Measurements from ENCODE around the gene PRR20G. TPM values are rescaled to one million over a fixed set of nuclear protein-coding genes. Genes with fewer than 3 reads are reported as not detected.

The PRR20G gene
- total and polyA plus RNA-seq, 2 of the 8 experiments (the other 6 are each of a cell fraction or from before 2014, with no cell fraction given): 0.24 TPM; not detected in 1

GRCh38 chr3:127277561-127277960, 10.3 kb downstream of the PRR20G start:
- H3K27ac ChIP-seq (ENCODE audit: low read depth, low read length): no peak overlapping the region
- H3K79me1 ChIP-seq (ENCODE audit: low read depth, low read length): no peaks in the 10 kb centered on the region
- H3K18ac ChIP-seq (ENCODE audit: extremely low read depth, low read length): no peak overlapping the region
- no peak overlapping the region for H2AFZ ChIP-seq (ENCODE audit: low read length)
- no peak overlapping the region for H4K5ac ChIP-seq (ENCODE audit: insufficient read length, low read depth, low read length)
- no peak overlapping the region for H3K4ac ChIP-seq (replicated peaks; ENCODE audit: insufficient read length, low read depth, low read length)
- TF ChIP-seq CBX8 (IDR thresholded peaks at IDR 0.05; ENCODE audit: borderline replicate concordance, low read depth, low read length) (no peak), YY1 (IDR thresholded peaks at IDR 0.05; ENCODE audit: low read depth, low read length) (no peak), ATF3 (IDR thresholded peaks at IDR 0.05; ENCODE audit: insufficient read depth, low read depth, low read length) (no peak), CHD1 (IDR thresholded peaks at IDR 0.05; ENCODE audit: low read depth, low read length) (no peak), CREB1 (IDR thresholded peaks at IDR 0.05) (no peak), JUND (IDR thresholded peaks at IDR 0.05; ENCODE audit: low read length) (no peak), SP4 (IDR thresholded peaks at IDR 0.05; ENCODE audit: low read length) (no peak), NANOG (IDR thresholded peaks at IDR 0.05; ENCODE audit: insufficient read depth, low read depth, low read length, poor library complexity, severe bottlenecking) (no peak), GTF2F1 (IDR thresholded peaks at IDR 0.05; ENCODE audit: borderline replicate concordance, low read depth, low read length) (no peak), TEAD4 (IDR thresholded peaks at IDR 0.05; ENCODE audit: low read depth, low read length) (no peak), EGR1 (IDR thresholded peaks at IDR 0.05; ENCODE audit: borderline replicate concordance, low read depth, low read length) (no peak), NRF1 (IDR thresholded peaks at IDR 0.05; ENCODE audit: low read depth, low read length) (no peak), E2F6 (IDR thresholded peaks at IDR 0.05) (no peak), CTBP2 (IDR thresholded peaks at IDR 0.05; ENCODE audit: borderline replicate concordance, insufficient read depth, insufficient read length, low read length) (no peak)
- H2BK120ac ChIP-seq (replicated peaks; ENCODE audit: low read depth, low read length): no peak overlapping the region
- no peaks in the 10 kb centered on the region for H3K27me3 ChIP-seq (replicated peaks in 1 of 4; ENCODE audit: control insufficient read depth in 3 of 4, extremely low read depth in 1 of 4, insufficient read depth in 3 of 4, low read length in 3 of 4)
- H2BK15ac ChIP-seq (ENCODE audit: low read length): no peak overlapping the region
- CTCF ChIA-PET (ENCODE audit: partially characterized antibody): interaction anchor here (1.5 kb wide), 1 partner anchor 10 kb away, joined by 5 read pairs; the partner anchor contains the start of gene PRR20G
- no peaks in the 10 kb centered on the region for H3K36me3 ChIP-seq (ENCODE audit: control insufficient read depth in 2 of 4, insufficient read depth in 4 of 4, low read length in 3 of 4)
- no peaks in the 10 kb centered on the region for H3K4me1 ChIP-seq (replicated peaks in 1 of 4; ENCODE audit: control insufficient read depth in 3 of 4, insufficient read depth in 4 of 4, low read length in 3 of 4)
- DNase-seq (ENCODE audit: low read depth in 1 of 2, low spot score in 2 of 2) (no peak), FAIRE-seq (no peak)
- no peaks in the 10 kb centered on the region for H3K23me2 ChIP-seq (ENCODE audit: low read depth, low read length)
- no peak overlapping the region for H3K4me3 ChIP-seq (ENCODE audit: extremely low read depth in 1 of 4, insufficient read depth in 2 of 4, low read depth in 3 of 4, low read length in 4 of 4)
- no peak overlapping the region for H4K91ac ChIP-seq (replicated peaks; ENCODE audit: insufficient read length, low read length)
- H4K20me1 ChIP-seq (replicated peaks in 1 of 2; ENCODE audit: control insufficient read depth in 1 of 2, insufficient read depth in 2 of 2, low read length in 2 of 2): no peaks in the 10 kb centered on the region
- no peak overlapping the region for H3K23ac ChIP-seq (ENCODE audit: insufficient read length)
- no peak overlapping the region for H3K14ac ChIP-seq (ENCODE audit: insufficient read length)
- POLR2A ChIA-PET (ENCODE audit: partially characterized antibody): no interaction called here
- H3K4me2 ChIP-seq (ENCODE audit: insufficient read depth in 1 of 2, low read depth in 2 of 2, low read length in 2 of 2): no peak overlapping the region
- H2BK20ac ChIP-seq (ENCODE audit: low read length): no peak overlapping the region
- H3K56ac ChIP-seq (replicated peaks; ENCODE audit: insufficient read length, low read depth, low read length): no peak overlapping the region
- H3K9me3 ChIP-seq (ENCODE audit: insufficient read depth in 2 of 2, low read depth in 1 of 2, low read length in 1 of 2): peaks cover 28 to 31% of the 10 kb centered on the region in 2 experiments
- no peaks in the 10 kb centered on the region for H3K79me2 ChIP-seq (ENCODE audit: control insufficient read depth in 1 of 2, insufficient read depth in 2 of 2, low read length in 2 of 2)
- H2BK5ac ChIP-seq (ENCODE audit: low read depth, low read length): no peak overlapping the region
- no peak overlapping the region for H3K9ac ChIP-seq (replicated peaks in 1 of 4; ENCODE audit: extremely low read depth in 1 of 4, low read depth in 3 of 4, low read length in 3 of 4)
- H4K8ac ChIP-seq (ENCODE audit: extremely low read depth, insufficient read depth, low read length): no peak overlapping the region
- H2AK5ac ChIP-seq (ENCODE audit: low read depth, low read length): no peak overlapping the region
- no peak overlapping the region for H2BK12ac ChIP-seq (ENCODE audit: low read depth, low read length)
- WGBS, 2 experiments (ENCODE audit: extremely low coverage in 1 of 2, insufficient coverage in 1 of 2, insufficient read length in 1 of 2, insufficient replicate concordance in 2 of 2, low coverage in 1 of 2, low lambda C conversion rate in 2 of 2, missing lambda C conversion rate in 1 of 2): 91% methylated on average over 2 of the region's 2 CpGs; no CpG with 5 or more reads in 1 of the 2 experiments
